Measurements from ENCODE around the gene CENPT. TPM values are rescaled to one million over a fixed set of nuclear protein-coding genes. Genes with fewer than 3 reads are reported as not detected.

Gene CENPT
- total and polyA plus RNA-seq, 2 of the 8 experiments (the other 6 are each of a cell fraction or from before 2014, with no cell fraction given), result 42.4 to 53.4 TPM

GRCh38 chr16:67806428-67807147 lies 40.9 kb downstream of the CENPT start, which contains the start of the genes RANBP10 and TSNAXIP1:
TSS of gene RANBP10 (minus strand) at chr16:67806560. CDS start at chr16:67806536, 24 bp downstream.
TSS of gene TSNAXIP1 (plus strand) at chr16:67806889. CDS start at chr16:67807150, 261 bp downstream.
- POLR2A ChIA-PET (ENCODE audit: partially characterized antibody), result interaction anchor here (0.6 to 2.0 kb wide), 18 partner anchors 8 to 427 kb away, joined by 3 to 8 read pairs (median 4); partner anchors contain the start of genes DDX28, DUS2, GFOD2 and NFATC3
- Histone ChIP-seq H4K5ac (ENCODE audit: insufficient read length, low read depth, low read length) (peak within 1 kb of the TSS; percentile 71), H3K56ac (replicated peaks; ENCODE audit: insufficient read length, low read depth, low read length) (no peak within 1 kb of the TSS), H3K23ac (ENCODE audit: insufficient read length) (no peak within 1 kb of the TSS), H2BK20ac (ENCODE audit: low read length) (no peak within 1 kb of the TSS), H3K4me3 (ENCODE audit: extremely low read depth in 1 of 4, insufficient read depth in 2 of 4, low read depth in 3 of 4, low read length in 4 of 4) (peak within 1 kb of the TSS; percentile 95 to 98 (median 96)), H4K20me1 (replicated peaks in 1 of 2; ENCODE audit: control insufficient read depth in 1 of 2, insufficient read depth in 2 of 2, low read length in 2 of 2) (peaks cover 0 to 3% of the 10 kb centered on the region in 2 experiments), H2AFZ (ENCODE audit: low read length) (peak within 1 kb of the TSS; percentile 98), H3K79me2 (ENCODE audit: control insufficient read depth in 1 of 2, insufficient read depth in 2 of 2, low read length in 2 of 2) (peaks cover 5 to 21% of the 10 kb centered on the region in 2 experiments; a peak in 3 of 4 replicates), H4K8ac (ENCODE audit: extremely low read depth, insufficient read depth, low read length) (peak within 1 kb of the TSS; percentile 95), H3K14ac (ENCODE audit: insufficient read length) (no peak within 1 kb of the TSS), H3K27ac (ENCODE audit: low read depth, low read length) (peak within 1 kb of the TSS; percentile 52), H3K9ac (replicated peaks in 1 of 4; ENCODE audit: extremely low read depth in 1 of 4, low read depth in 3 of 4, low read length in 3 of 4) (peak within 1 kb of the TSS; percentile 79 to 88 (median 83)), H2BK12ac (ENCODE audit: low read depth, low read length) (no peak within 1 kb of the TSS), H3K18ac (ENCODE audit: extremely low read depth, low read length) (no peak within 1 kb of the TSS; the same call in 1 of the 2 replicates), H3K79me1 (ENCODE audit: low read depth, low read length) (peaks cover 9% of the 10 kb centered on the region; the same call in 1 of the 2 replicates), H2AK5ac (ENCODE audit: low read depth, low read length) (no peak within 1 kb of the TSS), H3K4ac (replicated peaks; ENCODE audit: insufficient read length, low read depth, low read length) (no peak within 1 kb of the TSS), H3K36me3 (ENCODE audit: control insufficient read depth in 2 of 4, insufficient read depth in 4 of 4, low read length in 3 of 4) (peaks cover 0 to 5% (median 0%) of the 10 kb centered on the region in 4 experiments; a peak in 3 of 8 replicates), H2BK120ac (replicated peaks; ENCODE audit: low read depth, low read length) (no peak within 1 kb of the TSS), H3K23me2 (ENCODE audit: low read depth, low read length) (peaks cover 11% of the 10 kb centered on the region), H4K91ac (replicated peaks; ENCODE audit: insufficient read length, low read length) (no peak within 1 kb of the TSS), H2BK15ac (ENCODE audit: low read length) (no peak within 1 kb of the TSS), H3K4me1 (replicated peaks in 1 of 4; ENCODE audit: control insufficient read depth in 3 of 4, insufficient read depth in 4 of 4, low read length in 3 of 4) (peaks cover 4 to 9% (median 5%) of the 10 kb centered on the region in 4 experiments; a peak in 6 of 7 replicates), H3K9me3 (ENCODE audit: insufficient read depth in 2 of 2, low read depth in 1 of 2, low read length in 1 of 2) (no peaks in the 10 kb centered on the region), H3K27me3 (replicated peaks in 1 of 4; ENCODE audit: control insufficient read depth in 3 of 4, extremely low read depth in 1 of 4, insufficient read depth in 3 of 4, low read length in 3 of 4) (no peaks in the 10 kb centered on the region), H3K4me2 (ENCODE audit: insufficient read depth in 1 of 2, low read depth in 2 of 2, low read length in 2 of 2) (peak within 1 kb of the TSS; percentile 93 to 96), H2BK5ac (ENCODE audit: low read depth, low read length) (peak within 1 kb of the TSS; percentile 60; the same call in 1 of the 2 replicates)
- peak; percentile 62 for FAIRE-seq
- peak; percentile 93 to 97 for DNase-seq (ENCODE audit: low read depth in 1 of 2, low spot score in 2 of 2)
- 1% methylated on average over 53 of the region's 54 CpGs; no CpG with 5 or more reads in 1 of the 2 experiments for WGBS, 2 experiments (ENCODE audit: extremely low coverage in 1 of 2, insufficient coverage in 1 of 2, insufficient read length in 1 of 2, insufficient replicate concordance in 2 of 2, low coverage in 1 of 2, low lambda C conversion rate in 2 of 2, missing lambda C conversion rate in 1 of 2)
- CTCF ChIA-PET (ENCODE audit: partially characterized antibody), result interaction anchor here (0.6 to 3.0 kb wide), 12 partner anchors 9 to 144 kb away, joined by 3 to 29 read pairs (median 4); partner anchors contain the start of gene LCAT
- TF ChIP-seq SP4 (IDR thresholded peaks at IDR 0.05; ENCODE audit: low read length) (peak; percentile 77; the same call in 1 of the 2 replicates), SIRT6 (IDR thresholded peaks at IDR 0.05; ENCODE audit: low read length) (no peak), FOSL1 (IDR thresholded peaks at IDR 0.05; ENCODE audit: insufficient read depth, low read depth, low read length) (no peak), GABPA (IDR thresholded peaks at IDR 0.05; ENCODE audit: borderline replicate concordance, insufficient read depth, low read length) (no peak), JUND (IDR thresholded peaks at IDR 0.05; ENCODE audit: low read length) (peak; percentile 55; the same call in 1 of the 2 replicates), CTBP2 (IDR thresholded peaks at IDR 0.05; ENCODE audit: borderline replicate concordance, insufficient read depth, insufficient read length, low read length) (no peak), BRCA1 (IDR thresholded peaks at IDR 0.05; ENCODE audit: low read depth, low read length) (no peak), MAFK (IDR thresholded peaks at IDR 0.05; ENCODE audit: low read depth, low read length) (no peak), EP300 (IDR thresholded peaks at IDR 0.05; ENCODE audit: borderline replicate concordance in 1 of 2, low read depth in 2 of 2, low read length in 2 of 2) (no peak), HDAC2 (IDR thresholded peaks at IDR 0.05; ENCODE audit: borderline replicate concordance in 1 of 2, low read depth in 2 of 2, low read length in 2 of 2) (no peak; a peak in 1 of 4 replicates), ASH2L (IDR thresholded peaks at IDR 0.05; ENCODE audit: low read length) (peak; percentile 97)
